CD14-positive monocyte (primary cell): Measurements from ENCODE around the gene XPOT. TPM values are rescaled to one million over a fixed set of nuclear protein-coding genes. Genes with fewer than 3 reads are reported as not detected.

Experiments used
- DNase-seq, 3 donors: peaks; one replicate each; pipeline ENCODE4 v3.0.0-alpha.2; 2011 to 2022
- H2AFZ ChIP-seq: 2 replicates; pipeline ENCODE4 v1.6.0; 2012; ENCODE audit warnings: mild to moderate bottlenecking, low read depth, low read length, inconsistent platforms; ENCODE audit not compliant: insufficient read depth, poor library complexity, severe bottlenecking
- H3K27ac ChIP-seq, 2 donors: 1 replicate in 1 of 2; 2 replicates in 1 of 2; pipeline ENCODE4 v1.5.1; 2012 to 2013; ENCODE audit warnings: low read length in 2 of 2, control low read depth in 1 of 2, inconsistent platforms in 1 of 2, low read depth in 1 of 2, mild to moderate bottlenecking in 1 of 2
- H3K27me3 ChIP-seq, 2 donors: one replicate each; pipeline versions ENCODE4 v1.6.0 to v1.6.1; 2011 to 2013; ENCODE audit warnings: low read length in 2 of 2; ENCODE audit not compliant: control insufficient read depth in 2 of 2, insufficient read depth in 2 of 2
- H3K36me3 ChIP-seq, 2 donors: replicated peaks in 1 of 2; 1 replicate in 1 of 2; 2 replicates in 1 of 2; pipeline versions ENCODE4 v1.5.1 to v1.6.1; 2012 to 2013; ENCODE audit warnings: low read length in 2 of 2, control low read depth in 1 of 2, inconsistent platforms in 1 of 2, mild to moderate bottlenecking in 1 of 2; ENCODE audit not compliant: insufficient read depth in 2 of 2, control insufficient read depth in 1 of 2
- H3K4me1 ChIP-seq, 2 donors: 1 replicate in 1 of 2; 2 replicates in 1 of 2; pipeline versions ENCODE4 v1.5.1 to v1.6.1; 2012 to 2013; ENCODE audit warnings: low read length in 2 of 2, control low read depth in 1 of 2, inconsistent platforms in 1 of 2, mild to moderate bottlenecking in 1 of 2, moderate library complexity in 1 of 2; ENCODE audit not compliant: insufficient read depth in 2 of 2, control insufficient read depth in 1 of 2
- H3K4me2 ChIP-seq: replicated peaks from 2 replicates; pipeline ENCODE3; 2012; ENCODE audit warnings: low read length, moderate library complexity, mild to moderate bottlenecking; ENCODE audit not compliant: poor library complexity, severe bottlenecking; ENCODE audit errors: extremely low read depth
- H3K4me3 ChIP-seq, 3 experiments: fragments of 200-600 bp in 1 of 3; sonication (generic) in 1 of 3; replicated peaks in 1 of 3; 1 replicate in 2 of 3; 2 replicates in 1 of 3; pipeline ENCODE4 v1.5.1; 2011 to 2013; ENCODE audit warnings: low read length in 3 of 3, mild to moderate bottlenecking in 3 of 3, control low read depth in 2 of 3, low read depth in 2 of 3, inconsistent platforms in 1 of 3, moderate library complexity in 1 of 3
- H3K79me2 ChIP-seq: 2 replicates; pipeline ENCODE4 v1.6.0; 2012; ENCODE audit warnings: mild to moderate bottlenecking, control low read depth, inconsistent platforms, low read length, moderate library complexity; ENCODE audit not compliant: insufficient read depth
- H3K9ac ChIP-seq: 2 replicates; pipeline ENCODE4 v1.6.0; 2017; ENCODE audit warnings: low read length, mild to moderate bottlenecking; ENCODE audit not compliant: insufficient read depth, poor library complexity, severe bottlenecking
- H3K9me3 ChIP-seq, 2 donors: replicated peaks in 1 of 2; 1 replicate in 1 of 2; 2 replicates in 1 of 2; pipeline versions ENCODE4 v1.5.1 to v1.6.1; 2012 to 2013; ENCODE audit warnings: low read length in 2 of 2, control low read depth in 1 of 2; ENCODE audit not compliant: control insufficient read depth in 1 of 2, insufficient read depth in 1 of 2
- H4K20me1 ChIP-seq: 2 replicates; pipeline ENCODE4 v1.6.0; 2012; ENCODE audit warnings: mild to moderate bottlenecking, low read length, control low read depth, moderate library complexity; ENCODE audit not compliant: insufficient read depth
- H3K27ac Mint-ChIP-seq, 7 donors: one replicate each; pipeline ENCODE4 v1.8.0; 2020; ENCODE audit warnings: mild to moderate bottlenecking in 7 of 7, mixed read lengths in 7 of 7, moderate library complexity in 6 of 7, inconsistent platforms in 2 of 7
- H3K27me3 Mint-ChIP-seq, 3 donors: one replicate each; pipeline ENCODE4 v1.8.0; 2021 to 2022; ENCODE audit warnings: low read depth in 3 of 3, mild to moderate bottlenecking in 3 of 3, mixed read lengths in 3 of 3, moderate library complexity in 3 of 3, inconsistent platforms in 1 of 3
- H3K36me3 Mint-ChIP-seq, 2 donors: one replicate each; pipeline ENCODE4 v1.8.0; 2020; ENCODE audit warnings: mixed read lengths in 2 of 2, inconsistent platforms in 1 of 2, mild to moderate bottlenecking in 1 of 2
- H3K4me1 Mint-ChIP-seq: one replicate; pipeline ENCODE4 v1.8.0; 2020; ENCODE audit warnings: mild to moderate bottlenecking, mixed read lengths
- H3K4me3 Mint-ChIP-seq, 2 donors: one replicate each; pipeline ENCODE4 v1.8.0; 2020; ENCODE audit warnings: mild to moderate bottlenecking in 2 of 2, mixed read lengths in 2 of 2, moderate library complexity in 1 of 2
- H3K9me3 Mint-ChIP-seq, 7 donors: one replicate each; pipeline ENCODE4 v1.8.0; 2020 to 2022; ENCODE audit warnings: mixed read lengths in 7 of 7, mild to moderate bottlenecking in 6 of 7, moderate library complexity in 6 of 7, inconsistent platforms in 2 of 7
- WGBS: methylation state at CpG from one replicate; pipeline ENCODE4 v1.1.5; 2013; ENCODE audit warnings: missing lambda C conversion rate; ENCODE audit not compliant: insufficient coverage; 5-methylcytosine and 5-hydroxymethylcytosine counted together
- intact Hi-C, 2 donors: fragments of 100-400 bp; cut with micrococcal nuclease; formaldehyde crosslinking; loops; one replicate each; pipeline versions ENCODE4 v1.15.0 to v1.15.1; 2023
- polyA plus RNA-seq, 3 donors: library from polyadenylated mRNA; depleted of rRNA in 1 of 3; unstranded in 2 of 3; stranded (reverse) in 1 of 3; fragments of 300-500 nt in 2 of 3; fragments of >200 nt in 1 of 3; fragmentation: Illumina TruSeq in 2 of 3; gene quantifications; 1 replicate in 2 of 3; 2 replicates in 1 of 3; pipeline ENCODE4 v1.2.3, GENCODE V29; 2012 to 2021
- TF ChIP-seq, protein P1 (sequence below): fragments of 200-600 bp; IDR thresholded peaks from one replicate; pipeline ENCODE4 v1.8.0; 2022; ENCODE audit warnings: antibody characterized with exemption, mild to moderate bottlenecking

XPOT gene
- polyA plus RNA-seq, 3 donors: 18.3 to 19.9 (median 19.3) TPM

DNA sequence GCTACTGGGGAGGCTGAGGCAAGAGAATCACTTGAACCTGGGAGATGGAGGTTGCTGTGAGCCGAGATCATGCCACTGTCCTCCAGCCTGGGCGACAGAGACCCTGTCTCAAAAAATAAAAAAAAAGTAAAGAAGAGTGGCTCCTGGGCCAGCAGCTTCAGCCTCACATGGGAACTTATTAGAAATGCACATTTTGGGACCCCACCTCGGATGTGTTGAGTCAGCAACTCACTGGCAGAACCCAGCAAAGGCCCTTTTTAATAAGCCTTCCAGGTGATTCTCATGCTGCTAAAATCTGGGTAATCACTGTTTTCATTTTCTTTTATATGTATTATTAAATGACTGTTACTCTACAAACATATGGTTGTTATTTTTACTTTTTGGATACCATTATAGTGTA is 89.3 kb downstream of the XPOT start:
- Mint-ChIP-seq H3K27me3 (peaks cover 0 to 4% (median 0%) of the 10 kb centered on the region in 3 donors), H3K4me1 (no peaks in the 10 kb centered on the region), H3K36me3 (peaks cover 67 to 91% of the 10 kb centered on the region in 2 donors), H3K9me3 (peaks cover 0 to 2% (median 0%) of the 10 kb centered on the region in 7 donors), H3K4me3 (no peak overlapping the region), H3K27ac (no peak overlapping the region)
- no peak for DNase-seq
- H3K27me3 ChIP-seq: no peaks in the 10 kb centered on the region
- no peaks in the 10 kb centered on the region for H4K20me1 ChIP-seq
- no peak overlapping the region for H3K4me3 ChIP-seq
- no peaks in the 10 kb centered on the region for H3K9me3 ChIP-seq
- H3K79me2 ChIP-seq: no peaks in the 10 kb centered on the region
- TF ChIP-seq, protein P1, sequence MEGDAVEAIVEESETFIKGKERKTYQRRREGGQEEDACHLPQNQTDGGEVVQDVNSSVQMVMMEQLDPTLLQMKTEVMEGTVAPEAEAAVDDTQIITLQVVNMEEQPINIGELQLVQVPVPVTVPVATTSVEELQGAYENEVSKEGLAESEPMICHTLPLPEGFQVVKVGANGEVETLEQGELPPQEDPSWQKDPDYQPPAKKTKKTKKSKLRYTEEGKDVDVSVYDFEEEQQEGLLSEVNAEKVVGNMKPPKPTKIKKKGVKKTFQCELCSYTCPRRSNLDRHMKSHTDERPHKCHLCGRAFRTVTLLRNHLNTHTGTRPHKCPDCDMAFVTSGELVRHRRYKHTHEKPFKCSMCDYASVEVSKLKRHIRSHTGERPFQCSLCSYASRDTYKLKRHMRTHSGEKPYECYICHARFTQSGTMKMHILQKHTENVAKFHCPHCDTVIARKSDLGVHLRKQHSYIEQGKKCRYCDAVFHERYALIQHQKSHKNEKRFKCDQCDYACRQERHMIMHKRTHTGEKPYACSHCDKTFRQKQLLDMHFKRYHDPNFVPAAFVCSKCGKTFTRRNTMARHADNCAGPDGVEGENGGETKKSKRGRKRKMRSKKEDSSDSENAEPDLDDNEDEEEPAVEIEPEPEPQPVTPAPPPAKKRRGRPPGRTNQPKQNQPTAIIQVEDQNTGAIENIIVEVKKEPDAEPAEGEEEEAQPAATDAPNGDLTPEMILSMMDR: no peak
- no peak overlapping the region for H3K27ac ChIP-seq
- H3K36me3 ChIP-seq: peaks cover 84 to 97% of the 10 kb centered on the region in 2 donors
- no peak overlapping the region for H3K4me2 ChIP-seq
- H3K4me1 ChIP-seq: no peaks in the 10 kb centered on the region
- H2AFZ ChIP-seq: no peak overlapping the region
- H3K9ac ChIP-seq: no peak overlapping the region
- intact Hi-C loops: loop anchor here in 1 of 2 donors (10.0 kb wide), 1 partner anchor 69 kb away; no protein-coding TSS in a partner anchor
- 100% methylated on average over 3 of the region's 3 CpGs for WGBS

DNA sequence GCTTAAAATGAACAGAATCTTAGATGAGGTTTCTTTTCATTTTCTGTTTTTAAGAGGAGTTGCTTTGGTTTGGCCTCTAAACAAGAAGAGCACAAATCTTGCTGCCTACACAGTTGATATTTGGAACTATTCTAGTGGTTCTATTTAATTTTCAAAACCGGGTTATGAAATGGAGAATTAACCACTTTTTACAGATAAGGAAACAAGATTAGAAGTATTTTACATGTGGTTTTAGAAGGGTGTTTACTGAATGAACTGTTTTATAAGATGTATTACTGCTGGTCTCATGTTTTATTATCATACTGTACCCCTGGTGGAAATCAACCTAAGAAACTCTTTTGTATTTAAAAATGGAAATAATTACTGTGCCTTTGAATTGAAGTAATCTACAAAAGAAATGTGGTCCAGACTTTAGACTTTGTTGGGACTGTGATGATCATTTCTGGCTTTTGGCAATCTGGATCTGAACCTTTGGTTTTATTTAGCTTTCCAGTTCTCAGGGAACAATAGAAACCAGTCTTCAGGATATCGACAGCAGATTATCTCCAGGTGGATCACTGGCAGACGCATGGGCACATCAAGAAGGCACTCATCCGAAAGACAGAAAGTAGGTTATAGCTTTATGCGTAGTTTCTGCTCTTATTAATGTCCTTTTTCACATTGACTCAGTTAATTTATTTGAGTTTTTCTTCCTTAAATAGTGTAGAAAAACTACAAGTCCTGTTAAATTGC is 91.0 kb downstream of the XPOT start:
- peaks cover 0 to 1% (median 0%) of the 10 kb centered on the region in 3 donors for H3K27me3 Mint-ChIP-seq
- Histone ChIP-seq H3K4me3 (no peak overlapping the region), H4K20me1 (no peaks in the 10 kb centered on the region), H3K9ac (no peak overlapping the region), H2AFZ (no peak overlapping the region), H3K4me1 (peaks cover 2 to 7% of the 10 kb centered on the region in 2 donors), H3K9me3 (no peaks in the 10 kb centered on the region), H3K79me2 (no peaks in the 10 kb centered on the region), H3K27me3 (no peaks in the 10 kb centered on the region), H3K4me2 (no peak overlapping the region), H3K36me3 (peaks cover 74 to 94% of the 10 kb centered on the region in 2 donors), H3K27ac (no peak overlapping the region)
- no CpG with 5 or more reads among the region's 5 CpGs for WGBS
- no peak overlapping the region for H3K4me3 Mint-ChIP-seq
- DNase-seq: no peak
- no peak overlapping the region for H3K27ac Mint-ChIP-seq
- intact Hi-C loops: loop anchor here in 1 of 2 donors (10.0 kb wide), 1 partner anchor 70 kb away; no protein-coding TSS in a partner anchor
- peaks cover 0 to 2% (median 0%) of the 10 kb centered on the region in 7 donors for H3K9me3 Mint-ChIP-seq
- H3K4me1 Mint-ChIP-seq: peaks cover 5% of the 10 kb centered on the region
- peaks cover 65 to 86% of the 10 kb centered on the region in 2 donors for H3K36me3 Mint-ChIP-seq
- TF ChIP-seq, protein P1: no peak
